Neural cell (in vitro differentiated cells): ENCODE measurements around the gene RCN2. TPM values are rescaled to one million over a fixed set of nuclear protein-coding genes. Genes with fewer than 3 reads are reported as not detected.

ENCODE experiments used
- H2AFZ ChIP-seq: fragments of 200-600, 300-800 bp; sonication (generic), shearing (Covaris generic); 2 replicates; pipeline ENCODE4 v1.6.0; 2014; ENCODE audit warnings: low read depth, mild to moderate bottlenecking, antibody characterized with exemption, low read length, moderate library complexity
- H3F3A ChIP-seq: fragments of 200-600 bp; shearing (Covaris generic); 2 replicates; pipeline ENCODE4 v1.6.1; 2016; ENCODE audit warnings: mild to moderate bottlenecking, moderate library complexity, mixed read lengths, antibody characterized with exemption, low read length; ENCODE audit not compliant: insufficient read depth, poor library complexity, severe bottlenecking
- H3K27ac ChIP-seq: fragments of 200-600, 300-800 bp; sonication (generic), shearing (Covaris generic); 2 replicates; pipeline ENCODE4 v1.5.1; 2014; ENCODE audit warnings: mild to moderate bottlenecking, low read length, moderate library complexity
- H3K27me3 ChIP-seq: fragments of 300-800, 200-600 bp; sonication (generic), shearing (Covaris generic); 2 replicates; pipeline ENCODE4 v1.6.0; 2014; ENCODE audit warnings: mild to moderate bottlenecking, low read depth, low read length, moderate library complexity; ENCODE audit not compliant: insufficient read depth
- H3K36me3 ChIP-seq: fragments of 300-800, 200-600 bp; sonication (generic), shearing (Covaris generic); 2 replicates; pipeline ENCODE4 v1.5.1; 2014; ENCODE audit warnings: mild to moderate bottlenecking, antibody characterized with exemption, low read length, moderate library complexity; ENCODE audit not compliant: insufficient read depth
- H3K4me2 ChIP-seq: fragments of 300-800, 200-600 bp; sonication (generic), shearing (Covaris generic); 2 replicates; pipeline ENCODE4 v1.6.0; 2014; ENCODE audit warnings: mild to moderate bottlenecking, low read length
- H3K4me3 ChIP-seq: fragments of 300-800, 200-600 bp; sonication (generic), shearing (Covaris generic); 2 replicates; pipeline ENCODE4 v1.5.1; 2014; ENCODE audit warnings: mild to moderate bottlenecking, low read length, moderate library complexity
- H3K79me2 ChIP-seq: fragments of 200-600 bp; shearing (Covaris generic); replicated peaks from 2 replicates; pipeline ENCODE4 v1.6.0; 2014; ENCODE audit warnings: mild to moderate bottlenecking, low read length, moderate library complexity; ENCODE audit not compliant: insufficient read depth
- H3K9ac ChIP-seq: fragments of 300-800, 200-600 bp; sonication (generic), shearing (Covaris generic); 2 replicates; pipeline ENCODE4 v1.6.1; 2016; ENCODE audit warnings: mild to moderate bottlenecking, low read length, mixed read lengths
- H3K9me2 ChIP-seq: fragments of 200-600 bp; shearing (Covaris generic); 2 replicates; pipeline ENCODE4 v1.6.1; 2016; ENCODE audit warnings: mild to moderate bottlenecking, low read length, mixed read lengths; ENCODE audit not compliant: insufficient read depth
- H3K9me3 ChIP-seq: fragments of 200-600, 300-800 bp; sonication (generic), shearing (Covaris generic); 2 replicates; pipeline ENCODE4 v1.6.1; 2016; ENCODE audit warnings: mild to moderate bottlenecking, mixed run types, low read length, moderate library complexity, mixed read lengths
- H4K20me1 ChIP-seq: fragments of 200-600 bp; shearing (Covaris generic); 2 replicates; pipeline ENCODE4 v1.6.1; 2016; ENCODE audit warnings: mild to moderate bottlenecking, mixed run types; ENCODE audit not compliant: insufficient read depth
- EP300 ChIP-seq: fragments of 450-650 bp; conservative IDR thresholded peaks from 2 replicates; pipeline ENCODE4 v1.6.1; 2014; ENCODE audit warnings: antibody characterized with exemption, mild to moderate bottlenecking, moderate library complexity; ENCODE audit not compliant: poor library complexity, severe bottlenecking
- EZH2 ChIP-seq: fragments of 200-600, 300-800 bp; shearing (Covaris generic), sonication (generic); IDR thresholded peaks from 2 replicates; pipeline ENCODE4 v1.6.1; 2014; ENCODE audit warnings: antibody characterized with exemption, low read length, borderline replicate concordance, mild to moderate bottlenecking; ENCODE audit not compliant: insufficient read depth, poor library complexity, severe bottlenecking
- MXI1 ChIP-seq: fragments of 450-650 bp; conservative IDR thresholded peaks from 2 replicates; pipeline ENCODE4 v1.6.1; 2014; ENCODE audit warnings: antibody characterized with exemption, mild to moderate bottlenecking; ENCODE audit not compliant: poor library complexity, severe bottlenecking
- POLR2AphosphoS5 ChIP-seq: IDR thresholded peaks from 2 replicates; pipeline ENCODE4 v1.6.1; 2012
- RAD21 ChIP-seq: fragments of 450-650 bp; conservative IDR thresholded peaks from 2 replicates; pipeline ENCODE4 v1.6.1; 2014; ENCODE audit warnings: antibody characterized with exemption, mild to moderate bottlenecking, moderate library complexity
- SMC3 ChIP-seq: fragments of 450-650 bp; conservative IDR thresholded peaks from 2 replicates; pipeline ENCODE4 v1.6.1; 2014; ENCODE audit warnings: antibody characterized with exemption, mild to moderate bottlenecking, moderate library complexity; ENCODE audit not compliant: poor library complexity
- TAF1 ChIP-seq: IDR thresholded peaks from 2 replicates; pipeline ENCODE4 v1.6.1; 2012; ENCODE audit warnings: low read depth
- polyA plus RNA-seq: library from polyadenylated mRNA; depleted of rRNA; stranded (reverse); fragments of >200 nt; gene quantifications from 2 replicates; pipeline ENCODE4 v1.2.3, GENCODE V29; 2014
- TF ChIP-seq, protein P1 (sequence below): IDR thresholded peaks from 2 replicates; pipeline ENCODE4 v1.6.1; 2012; ENCODE audit warnings: borderline replicate concordance
- TF ChIP-seq, protein P2 (sequence below): fragments of 450-650 bp; IDR thresholded peaks from 2 replicates; pipeline ENCODE4 v1.5.1; 2014; ENCODE audit warnings: antibody characterized with exemption, mild to moderate bottlenecking, moderate library complexity; ENCODE audit not compliant: poor library complexity, severe bottlenecking

Gene RCN2
- polyA plus RNA-seq, 1 donor from 2014 or later: 400 TPM

DNA sequence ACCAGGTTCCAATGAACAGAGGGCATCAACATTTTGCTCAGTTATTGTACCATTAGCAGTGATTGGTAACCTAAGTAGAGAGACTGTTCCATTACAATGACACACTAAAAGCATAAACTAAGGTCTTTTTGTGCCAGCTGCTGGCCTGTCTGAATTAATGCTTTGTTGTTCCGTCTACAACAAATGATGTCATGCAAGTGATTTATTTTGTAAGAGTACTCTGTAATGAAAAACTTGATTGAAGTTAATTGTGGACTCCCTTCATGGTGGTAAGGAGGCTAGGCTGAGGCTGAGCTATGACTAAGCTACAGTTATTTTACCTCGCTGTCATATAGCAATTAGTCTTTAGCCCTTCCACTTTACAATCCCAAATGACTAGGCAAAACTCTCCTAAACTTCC, 23.2 kb downstream of the RCN2 start:
- Histone ChIP-seq H3K9me3 (no peaks in the 10 kb centered on the region), H3F3A (no peaks in the 10 kb centered on the region), H3K27me3 (no peaks in the 10 kb centered on the region), H3K9me2 (no peaks in the 10 kb centered on the region), H3K4me2 (no peak overlapping the region), H3K36me3 (peaks cover 4% of the 10 kb centered on the region), H3K79me2 (no peaks in the 10 kb centered on the region), H3K27ac (no peak overlapping the region), H3K4me3 (no peak overlapping the region), H4K20me1 (no peaks in the 10 kb centered on the region), H3K9ac (no peak overlapping the region), H2AFZ (no peak overlapping the region)
- no peak for TF ChIP-seq RAD21
- TF ChIP-seq SMC3: no peak
- no peak for TF ChIP-seq EZH2
- TF ChIP-seq POLR2AphosphoS5: no peak
- TF ChIP-seq, protein P1, sequence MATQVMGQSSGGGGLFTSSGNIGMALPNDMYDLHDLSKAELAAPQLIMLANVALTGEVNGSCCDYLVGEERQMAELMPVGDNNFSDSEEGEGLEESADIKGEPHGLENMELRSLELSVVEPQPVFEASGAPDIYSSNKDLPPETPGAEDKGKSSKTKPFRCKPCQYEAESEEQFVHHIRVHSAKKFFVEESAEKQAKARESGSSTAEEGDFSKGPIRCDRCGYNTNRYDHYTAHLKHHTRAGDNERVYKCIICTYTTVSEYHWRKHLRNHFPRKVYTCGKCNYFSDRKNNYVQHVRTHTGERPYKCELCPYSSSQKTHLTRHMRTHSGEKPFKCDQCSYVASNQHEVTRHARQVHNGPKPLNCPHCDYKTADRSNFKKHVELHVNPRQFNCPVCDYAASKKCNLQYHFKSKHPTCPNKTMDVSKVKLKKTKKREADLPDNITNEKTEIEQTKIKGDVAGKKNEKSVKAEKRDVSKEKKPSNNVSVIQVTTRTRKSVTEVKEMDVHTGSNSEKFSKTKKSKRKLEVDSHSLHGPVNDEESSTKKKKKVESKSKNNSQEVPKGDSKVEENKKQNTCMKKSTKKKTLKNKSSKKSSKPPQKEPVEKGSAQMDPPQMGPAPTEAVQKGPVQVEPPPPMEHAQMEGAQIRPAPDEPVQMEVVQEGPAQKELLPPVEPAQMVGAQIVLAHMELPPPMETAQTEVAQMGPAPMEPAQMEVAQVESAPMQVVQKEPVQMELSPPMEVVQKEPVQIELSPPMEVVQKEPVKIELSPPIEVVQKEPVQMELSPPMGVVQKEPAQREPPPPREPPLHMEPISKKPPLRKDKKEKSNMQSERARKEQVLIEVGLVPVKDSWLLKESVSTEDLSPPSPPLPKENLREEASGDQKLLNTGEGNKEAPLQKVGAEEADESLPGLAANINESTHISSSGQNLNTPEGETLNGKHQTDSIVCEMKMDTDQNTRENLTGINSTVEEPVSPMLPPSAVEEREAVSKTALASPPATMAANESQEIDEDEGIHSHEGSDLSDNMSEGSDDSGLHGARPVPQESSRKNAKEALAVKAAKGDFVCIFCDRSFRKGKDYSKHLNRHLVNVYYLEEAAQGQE: no peak
- TF ChIP-seq MXI1: no peak
- no peak for TF ChIP-seq EP300
- TF ChIP-seq, protein P2, sequence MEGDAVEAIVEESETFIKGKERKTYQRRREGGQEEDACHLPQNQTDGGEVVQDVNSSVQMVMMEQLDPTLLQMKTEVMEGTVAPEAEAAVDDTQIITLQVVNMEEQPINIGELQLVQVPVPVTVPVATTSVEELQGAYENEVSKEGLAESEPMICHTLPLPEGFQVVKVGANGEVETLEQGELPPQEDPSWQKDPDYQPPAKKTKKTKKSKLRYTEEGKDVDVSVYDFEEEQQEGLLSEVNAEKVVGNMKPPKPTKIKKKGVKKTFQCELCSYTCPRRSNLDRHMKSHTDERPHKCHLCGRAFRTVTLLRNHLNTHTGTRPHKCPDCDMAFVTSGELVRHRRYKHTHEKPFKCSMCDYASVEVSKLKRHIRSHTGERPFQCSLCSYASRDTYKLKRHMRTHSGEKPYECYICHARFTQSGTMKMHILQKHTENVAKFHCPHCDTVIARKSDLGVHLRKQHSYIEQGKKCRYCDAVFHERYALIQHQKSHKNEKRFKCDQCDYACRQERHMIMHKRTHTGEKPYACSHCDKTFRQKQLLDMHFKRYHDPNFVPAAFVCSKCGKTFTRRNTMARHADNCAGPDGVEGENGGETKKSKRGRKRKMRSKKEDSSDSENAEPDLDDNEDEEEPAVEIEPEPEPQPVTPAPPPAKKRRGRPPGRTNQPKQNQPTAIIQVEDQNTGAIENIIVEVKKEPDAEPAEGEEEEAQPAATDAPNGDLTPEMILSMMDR: no peak
- TF ChIP-seq TAF1: no peak

DNA sequence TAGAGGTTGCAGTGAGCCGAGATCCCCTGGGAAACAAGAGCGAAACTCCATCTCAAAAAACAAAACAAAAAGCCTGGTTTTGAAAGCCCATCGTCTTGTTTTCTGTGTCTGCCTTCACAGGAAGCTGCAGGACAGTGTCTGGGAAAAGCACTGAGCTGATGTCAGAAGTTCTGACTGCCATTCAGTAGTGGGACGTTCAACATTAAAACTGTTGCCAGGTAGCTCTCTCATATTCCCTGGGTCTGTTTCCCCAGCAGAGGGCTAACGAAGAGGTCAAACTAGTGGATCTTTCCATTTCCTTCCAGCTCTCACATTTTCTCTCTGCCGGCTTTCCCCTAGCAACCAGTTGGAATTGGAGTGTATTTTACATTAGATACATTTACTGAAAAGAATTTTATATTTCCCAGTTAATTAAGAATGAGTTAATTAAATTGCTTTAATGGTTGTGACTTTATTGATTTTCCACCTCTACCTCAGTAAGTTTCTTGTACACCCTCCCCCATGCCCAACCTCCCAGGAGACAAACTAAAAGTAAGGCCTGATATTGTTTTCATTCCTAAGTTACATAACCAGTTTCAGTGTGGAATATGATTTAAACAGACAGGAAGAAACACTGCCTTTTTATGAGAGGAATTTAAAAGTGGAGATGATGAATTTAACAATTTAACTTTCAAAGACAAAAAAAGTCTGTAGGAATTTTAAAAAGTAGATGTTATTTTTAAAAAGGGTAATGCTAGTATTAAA, 29.9 kb downstream of the RCN2 start:
- Histone ChIP-seq H2AFZ (no peak overlapping the region), H3K27me3 (no peaks in the 10 kb centered on the region), H3K79me2 (no peaks in the 10 kb centered on the region), H3K27ac (no peak overlapping the region), H3F3A (no peaks in the 10 kb centered on the region), H3K4me3 (no peak overlapping the region), H3K36me3 (no peaks in the 10 kb centered on the region), H3K4me2 (no peak overlapping the region), H4K20me1 (no peaks in the 10 kb centered on the region), H3K9me2 (no peaks in the 10 kb centered on the region), H3K9me3 (no peaks in the 10 kb centered on the region), H3K9ac (no peak overlapping the region)
- TF ChIP-seq SMC3 (no peak), POLR2AphosphoS5 (no peak), TAF1 (no peak), EP300 (no peak), RAD21 (no peak), EZH2 (no peak), MXI1 (no peak)
- TF ChIP-seq, protein P2: no peak
- TF ChIP-seq, protein P1: no peak
